ENCODE data around the gene RETREG3. TPM values are rescaled to one million over a fixed set of nuclear protein-coding genes. Genes with fewer than 3 reads are reported as not detected.

The RETREG3 gene
- total and polyA plus RNA-seq, 2 of the 13 experiments (the other 11 are each of a cell fraction or from before 2014, with no cell fraction given) = 47.0 to 55.8 TPM

DNA sequence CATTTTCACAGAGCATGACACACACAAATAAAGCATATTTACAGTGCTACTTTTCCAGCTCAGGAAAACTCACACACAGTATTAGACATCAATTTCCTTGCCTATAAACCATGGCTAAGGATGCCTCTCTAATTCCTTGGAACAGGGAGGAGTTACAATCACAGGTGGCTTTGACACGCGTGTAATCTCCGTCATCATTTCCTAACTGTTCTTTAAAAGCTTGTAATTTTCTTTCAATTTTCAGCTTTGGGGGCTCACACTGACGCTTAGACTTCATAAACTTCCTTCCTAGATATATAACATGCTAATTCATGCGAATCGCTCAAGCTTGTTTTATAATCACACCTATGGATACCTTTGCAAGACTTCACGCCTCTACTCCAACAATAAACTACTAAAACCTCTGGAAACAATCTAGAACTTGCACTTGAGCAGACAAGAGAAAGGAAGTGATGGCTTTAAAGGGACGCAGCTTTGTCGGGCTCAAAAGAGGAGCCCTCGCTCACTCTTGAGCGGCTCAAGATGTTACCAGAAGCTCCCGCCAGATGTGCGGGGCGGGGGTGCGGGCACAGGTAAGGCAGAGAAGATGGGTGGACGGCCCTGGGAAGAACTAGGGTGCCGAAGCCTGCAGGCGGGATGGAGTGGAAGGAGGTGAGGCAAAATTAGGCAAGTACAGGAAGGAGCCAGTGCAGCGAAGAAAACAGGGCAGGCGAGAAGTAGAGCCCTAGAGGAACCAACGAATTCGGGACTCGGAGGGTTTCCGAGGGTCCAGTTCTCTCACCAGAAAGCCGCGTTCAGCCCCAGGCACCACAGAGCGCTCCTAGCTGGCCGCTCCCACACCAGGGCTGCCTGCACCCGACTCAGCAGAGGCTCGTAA, 631 bp downstream of the RETREG3 start (continued):
- TF ChIP-seq, protein P1, sequence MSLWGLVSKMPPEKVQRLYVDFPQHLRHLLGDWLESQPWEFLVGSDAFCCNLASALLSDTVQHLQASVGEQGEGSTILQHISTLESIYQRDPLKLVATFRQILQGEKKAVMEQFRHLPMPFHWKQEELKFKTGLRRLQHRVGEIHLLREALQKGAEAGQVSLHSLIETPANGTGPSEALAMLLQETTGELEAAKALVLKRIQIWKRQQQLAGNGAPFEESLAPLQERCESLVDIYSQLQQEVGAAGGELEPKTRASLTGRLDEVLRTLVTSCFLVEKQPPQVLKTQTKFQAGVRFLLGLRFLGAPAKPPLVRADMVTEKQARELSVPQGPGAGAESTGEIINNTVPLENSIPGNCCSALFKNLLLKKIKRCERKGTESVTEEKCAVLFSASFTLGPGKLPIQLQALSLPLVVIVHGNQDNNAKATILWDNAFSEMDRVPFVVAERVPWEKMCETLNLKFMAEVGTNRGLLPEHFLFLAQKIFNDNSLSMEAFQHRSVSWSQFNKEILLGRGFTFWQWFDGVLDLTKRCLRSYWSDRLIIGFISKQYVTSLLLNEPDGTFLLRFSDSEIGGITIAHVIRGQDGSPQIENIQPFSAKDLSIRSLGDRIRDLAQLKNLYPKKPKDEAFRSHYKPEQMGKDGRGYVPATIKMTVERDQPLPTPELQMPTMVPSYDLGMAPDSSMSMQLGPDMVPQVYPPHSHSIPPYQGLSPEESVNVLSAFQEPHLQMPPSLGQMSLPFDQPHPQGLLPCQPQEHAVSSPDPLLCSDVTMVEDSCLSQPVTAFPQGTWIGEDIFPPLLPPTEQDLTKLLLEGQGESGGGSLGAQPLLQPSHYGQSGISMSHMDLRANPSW (CRISPR knock-in tag; IDR thresholded peaks at IDR 0.05; ENCODE audit: borderline replicate concordance) = no peak
- TF ChIP-seq NR2C2 (CRISPR knock-in tag; IDR thresholded peaks at IDR 0.05; ENCODE audit: borderline replicate concordance) (no peak), IKZF1 (IDR thresholded peaks at IDR 0.05) (no peak), ARHGAP35 (CRISPR knock-in tag; IDR thresholded peaks at IDR 0.05; ENCODE audit: borderline replicate concordance) (no peak), MLLT10 (CRISPR knock-in tag; IDR thresholded peaks at IDR 0.05) (no peak), ZNF562 (CRISPR knock-in tag; IDR thresholded peaks at IDR 0.05; ENCODE audit: borderline replicate concordance) (no peak), AHR (CRISPR knock-in tag; IDR thresholded peaks at IDR 0.05) (peak; percentile 21; the same call in 1 of the 2 replicates), NCOA2 (CRISPR knock-in tag; IDR thresholded peaks at IDR 0.05) (no peak), ZBTB1 (CRISPR knock-in tag; IDR thresholded peaks at IDR 0.05; ENCODE audit: borderline replicate concordance) (no peak), RBM39 (IDR thresholded peaks at IDR 0.05; ENCODE audit: low read depth, low read length, poor library complexity, severe bottlenecking) (no peak), FOXC1 (CRISPR knock-in tag; IDR thresholded peaks at IDR 0.05; ENCODE audit: borderline replicate concordance) (no peak), CBX1 (IDR thresholded peaks at IDR 0.05; ENCODE audit: low read depth) (no peak), MED8 (CRISPR knock-in tag; IDR thresholded peaks at IDR 0.05; ENCODE audit: insufficient replicate concordance) (no peak), STAG1 (CRISPR knock-in tag; IDR thresholded peaks at IDR 0.05) (no peak), ZNF720 (CRISPR knock-in tag; IDR thresholded peaks at IDR 0.05) (no peak), MTA3 (CRISPR knock-in tag; IDR thresholded peaks at IDR 0.05) (no peak), MED13 (CRISPR knock-in tag; IDR thresholded peaks at IDR 0.05) (no peak), GTF3A (CRISPR knock-in tag; conservative IDR thresholded peaks at IDR 0.05) (0 out of 2 replicates have a peak, but pooled peaks have one; percentile 12)
- TF ChIP-seq, protein P2, sequence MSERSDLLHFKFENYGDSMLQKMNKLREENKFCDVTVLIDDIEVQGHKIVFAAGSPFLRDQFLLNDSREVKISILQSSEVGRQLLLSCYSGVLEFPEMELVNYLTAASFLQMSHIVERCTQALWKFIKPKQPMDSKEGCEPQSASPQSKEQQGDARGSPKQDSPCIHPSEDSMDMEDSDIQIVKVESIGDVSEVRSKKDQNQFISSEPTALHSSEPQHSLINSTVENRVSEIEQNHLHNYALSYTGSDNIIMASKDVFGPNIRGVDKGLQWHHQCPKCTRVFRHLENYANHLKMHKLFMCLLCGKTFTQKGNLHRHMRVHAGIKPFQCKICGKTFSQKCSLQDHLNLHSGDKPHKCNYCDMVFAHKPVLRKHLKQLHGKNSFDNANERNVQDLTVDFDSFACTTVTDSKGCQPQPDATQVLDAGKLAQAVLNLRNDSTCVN (CRISPR knock-in tag; IDR thresholded peaks at IDR 0.05; ENCODE audit: borderline replicate concordance) = no peak
- TF ChIP-seq, protein P3, sequence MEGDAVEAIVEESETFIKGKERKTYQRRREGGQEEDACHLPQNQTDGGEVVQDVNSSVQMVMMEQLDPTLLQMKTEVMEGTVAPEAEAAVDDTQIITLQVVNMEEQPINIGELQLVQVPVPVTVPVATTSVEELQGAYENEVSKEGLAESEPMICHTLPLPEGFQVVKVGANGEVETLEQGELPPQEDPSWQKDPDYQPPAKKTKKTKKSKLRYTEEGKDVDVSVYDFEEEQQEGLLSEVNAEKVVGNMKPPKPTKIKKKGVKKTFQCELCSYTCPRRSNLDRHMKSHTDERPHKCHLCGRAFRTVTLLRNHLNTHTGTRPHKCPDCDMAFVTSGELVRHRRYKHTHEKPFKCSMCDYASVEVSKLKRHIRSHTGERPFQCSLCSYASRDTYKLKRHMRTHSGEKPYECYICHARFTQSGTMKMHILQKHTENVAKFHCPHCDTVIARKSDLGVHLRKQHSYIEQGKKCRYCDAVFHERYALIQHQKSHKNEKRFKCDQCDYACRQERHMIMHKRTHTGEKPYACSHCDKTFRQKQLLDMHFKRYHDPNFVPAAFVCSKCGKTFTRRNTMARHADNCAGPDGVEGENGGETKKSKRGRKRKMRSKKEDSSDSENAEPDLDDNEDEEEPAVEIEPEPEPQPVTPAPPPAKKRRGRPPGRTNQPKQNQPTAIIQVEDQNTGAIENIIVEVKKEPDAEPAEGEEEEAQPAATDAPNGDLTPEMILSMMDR (CRISPR knock-in tag; IDR thresholded peaks at IDR 0.05) = no peak
- TF ChIP-seq, protein P4, sequence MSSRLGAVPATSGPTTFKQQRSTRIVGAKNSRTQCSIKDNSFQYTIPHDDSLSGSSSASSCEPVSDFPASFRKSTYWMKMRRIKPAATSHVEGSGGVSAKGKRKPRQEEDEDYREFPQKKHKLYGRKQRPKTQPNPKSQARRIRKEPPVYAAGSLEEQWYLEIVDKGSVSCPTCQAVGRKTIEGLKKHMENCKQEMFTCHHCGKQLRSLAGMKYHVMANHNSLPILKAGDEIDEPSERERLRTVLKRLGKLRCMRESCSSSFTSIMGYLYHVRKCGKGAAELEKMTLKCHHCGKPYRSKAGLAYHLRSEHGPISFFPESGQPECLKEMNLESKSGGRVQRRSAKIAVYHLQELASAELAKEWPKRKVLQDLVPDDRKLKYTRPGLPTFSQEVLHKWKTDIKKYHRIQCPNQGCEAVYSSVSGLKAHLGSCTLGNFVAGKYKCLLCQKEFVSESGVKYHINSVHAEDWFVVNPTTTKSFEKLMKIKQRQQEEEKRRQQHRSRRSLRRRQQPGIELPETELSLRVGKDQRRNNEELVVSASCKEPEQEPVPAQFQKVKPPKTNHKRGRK (CRISPR knock-in tag; IDR thresholded peaks at IDR 0.05) = no peak

Data from HepG2 (cell line).